ENCODE data around the gene DENND1A.
"Not testable (repeated sequence)": the region's sequence is repeated elsewhere in the genome, so short reads cannot be mapped to it uniquely, and the experiment has no call there.

Gene DENND1A

GRCh38 chr9:123914517-123915196 is 15.3 kb downstream of the DENND1A start:
- TF ChIP-seq ZNF274 (IDR thresholded peaks at IDR 0.05; ENCODE audit: low read depth, low read length): no peak
- H3K4me3 ChIP-seq (ENCODE audit: low read length): no peak overlapping the region

GRCh38 chr9:123912167-123912897 is 17.6 kb downstream of the DENND1A start:
- no peak overlapping the region for H3K4me3 ChIP-seq (ENCODE audit: low read length)
- no peak for TF ChIP-seq ZNF274 (IDR thresholded peaks at IDR 0.05; ENCODE audit: low read depth, low read length)

DNA sequence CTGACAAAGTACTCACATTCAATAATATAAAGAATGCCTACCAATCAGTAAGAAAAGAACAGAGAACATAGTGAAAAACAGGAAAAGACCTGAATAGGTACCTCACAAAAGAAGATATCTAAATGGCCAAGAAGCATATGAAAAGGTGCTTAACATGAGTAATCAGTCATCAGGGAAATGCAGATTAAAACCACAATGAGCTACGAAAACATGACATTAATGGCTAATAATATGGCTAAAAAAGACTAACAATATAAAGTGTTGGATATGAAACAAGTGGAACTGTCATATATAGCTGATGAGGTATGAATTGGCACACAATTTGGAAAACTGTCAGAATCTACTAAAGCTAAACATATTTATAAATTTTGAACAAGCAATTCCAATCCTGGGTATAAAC is 18.9 kb downstream of the DENND1A start:
- no peak for TF ChIP-seq ZNF274 (IDR thresholded peaks at IDR 0.05; ENCODE audit: low read depth, low read length)
- no peak overlapping the region for H3K4me3 ChIP-seq (ENCODE audit: low read length)

- H3K4me3 ChIP-seq (ENCODE audit: low read length): not testable (repeated sequence)
These were observed 20.7 kb downstream of the DENND1A start for GRCh38 chr9:123909192-123909591.

DNA sequence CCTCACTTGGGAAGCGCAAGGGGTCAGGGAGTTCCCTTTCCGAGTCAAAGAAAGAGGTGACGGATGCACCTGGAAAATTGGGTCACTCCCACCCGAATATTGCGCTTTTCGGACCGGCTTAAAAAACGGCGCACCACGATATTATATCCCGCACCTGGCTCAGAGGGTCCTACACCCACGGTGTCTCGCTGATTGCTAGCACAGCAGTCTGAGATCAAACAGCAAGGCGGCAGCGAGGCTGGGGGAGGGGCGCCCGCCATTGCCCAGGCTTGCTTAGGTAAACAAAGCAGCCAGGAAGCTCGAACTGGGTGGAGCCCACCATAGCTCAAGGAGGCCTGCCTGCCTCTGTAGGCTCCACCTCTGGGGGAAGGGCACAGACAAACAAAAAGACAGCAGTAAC is 26.4 kb downstream of the DENND1A start:
- not testable (repeated sequence) for H3K4me3 ChIP-seq (ENCODE audit: low read length)

- no peak overlapping the region for H3K4me3 ChIP-seq (ENCODE audit: low read length)
- no peak for TF ChIP-seq ZNF274 (IDR thresholded peaks at IDR 0.05; ENCODE audit: low read depth, low read length)
These were observed 35.1 kb downstream of the DENND1A start for GRCh38 chr9:123894822-123895221.

GRCh38 chr9:123893831-123894460 is 36.0 kb downstream of the DENND1A start:
- no peak for TF ChIP-seq ZNF274 (IDR thresholded peaks at IDR 0.05; ENCODE audit: low read depth, low read length)
- no peak overlapping the region for H3K4me3 ChIP-seq (ENCODE audit: low read length)

DNA sequence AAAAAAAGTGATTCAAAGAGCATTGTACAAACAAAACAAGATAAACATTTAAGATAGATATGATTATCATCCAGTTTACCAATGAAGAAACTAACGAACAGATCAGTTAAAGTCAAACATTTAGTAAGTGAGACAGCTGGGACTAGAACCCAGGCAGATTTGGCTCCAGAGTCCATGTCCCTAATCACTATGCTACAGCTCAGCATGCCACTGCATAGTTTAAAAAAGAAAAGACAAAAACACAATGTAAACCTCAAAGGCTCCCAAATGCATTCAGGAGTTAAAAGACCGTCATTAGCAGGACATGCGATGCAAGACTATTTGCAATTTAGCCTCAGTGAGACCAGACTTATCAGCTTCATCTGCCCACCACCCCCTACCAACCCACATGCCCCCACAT is 36.8 kb downstream of the DENND1A start:
- H3K4me3 ChIP-seq (ENCODE audit: low read length): no peak overlapping the region
- TF ChIP-seq ZNF274 (IDR thresholded peaks at IDR 0.05; ENCODE audit: low read depth, low read length): no peak

- no peak overlapping the region for H3K4me3 ChIP-seq (ENCODE audit: low read length)
- TF ChIP-seq ZNF274 (IDR thresholded peaks at IDR 0.05; ENCODE audit: low read depth, low read length): no peak
These were observed 42.1 kb downstream of the DENND1A start for GRCh38 chr9:123887837-123888236.

- H3K4me3 ChIP-seq (ENCODE audit: low read length): not testable (repeated sequence)
These were observed 44.1 kb downstream of the DENND1A start for GRCh38 chr9:123885834-123886233.

- TF ChIP-seq ZNF274 (IDR thresholded peaks at IDR 0.05; ENCODE audit: low read depth, low read length): no peak
These were observed 46.3 kb downstream of the DENND1A start for GRCh38 chr9:123883634-123884033.

GRCh38 chr9:123881604-123882003 is 48.3 kb downstream of the DENND1A start:
- TF ChIP-seq ZNF274 (IDR thresholded peaks at IDR 0.05; ENCODE audit: low read depth, low read length): no peak

More at GRCh38 chr9:123883634-123884033, 46.3 kb downstream of the DENND1A start:
- no peak overlapping the region for H3K4me3 ChIP-seq (ENCODE audit: low read length)

DNA sequence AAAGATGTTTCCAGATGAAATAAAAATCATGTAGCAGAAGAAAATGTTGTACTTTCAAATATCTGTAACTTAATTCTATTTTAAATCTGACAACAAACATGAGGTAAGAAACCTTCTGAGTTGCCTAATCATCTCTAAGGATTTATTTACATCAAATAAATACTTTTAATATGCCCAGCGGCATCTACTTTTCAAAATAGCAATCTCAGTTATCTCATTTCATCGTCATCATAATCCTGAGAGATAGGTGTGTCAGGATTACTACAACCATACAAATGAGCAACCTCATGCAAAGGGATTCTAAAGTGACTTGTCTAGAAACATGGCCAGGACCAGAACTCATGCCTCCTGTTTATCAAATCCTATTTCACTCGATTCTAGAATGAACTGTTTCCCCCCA is 49.5 kb downstream of the DENND1A start:
- TF ChIP-seq ZNF274 (IDR thresholded peaks at IDR 0.05; ENCODE audit: low read depth, low read length): no peak
- no peak overlapping the region for H3K4me3 ChIP-seq (ENCODE audit: low read length)

More at GRCh38 chr9:123881604-123882003, 48.3 kb downstream of the DENND1A start:
- no peak overlapping the region for H3K4me3 ChIP-seq (ENCODE audit: low read length)

DNA sequence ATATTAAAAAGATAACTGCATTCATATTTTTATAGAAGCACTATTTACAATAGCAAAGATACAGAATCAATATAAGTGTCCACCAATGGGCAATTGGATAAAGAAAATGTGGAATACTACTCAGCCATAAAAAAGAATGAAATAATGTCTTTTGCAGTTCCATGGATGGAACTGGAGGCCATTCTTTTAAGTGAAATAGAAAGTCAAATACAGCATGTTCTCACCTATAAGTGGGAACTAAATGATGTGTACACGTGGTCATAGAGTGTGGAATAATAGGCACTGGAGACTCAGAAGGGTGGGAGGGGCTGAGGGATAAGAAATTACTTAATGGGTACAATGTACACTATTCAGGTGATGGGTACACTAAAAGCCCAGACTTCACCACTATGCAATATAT is 53.2 kb downstream of the DENND1A start:
- no peak overlapping the region for H3K4me3 ChIP-seq (ENCODE audit: low read length)
- no peak for TF ChIP-seq ZNF274 (IDR thresholded peaks at IDR 0.05; ENCODE audit: low read depth, low read length)

DNA sequence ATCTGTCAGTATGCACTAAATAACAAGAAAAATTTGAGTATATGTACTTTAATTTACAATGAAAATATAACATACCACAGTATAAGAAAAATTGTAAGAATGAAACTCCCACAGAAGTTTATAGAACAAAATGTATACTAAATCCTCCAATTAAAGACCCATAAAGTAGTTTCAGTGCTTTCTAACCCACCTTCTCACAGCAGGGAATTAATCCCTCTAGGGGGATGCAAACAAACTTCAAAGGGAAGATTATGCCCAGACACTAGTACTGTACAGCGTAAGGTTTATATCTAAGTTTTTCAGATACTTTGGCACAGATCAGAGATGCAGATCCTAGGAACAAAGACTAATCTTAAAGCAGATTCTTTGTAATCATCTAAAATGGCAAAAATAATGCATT is 57.2 kb downstream of the DENND1A start:
- no peak for TF ChIP-seq ZNF274 (IDR thresholded peaks at IDR 0.05; ENCODE audit: low read depth, low read length)
- no peak overlapping the region for H3K4me3 ChIP-seq (ENCODE audit: low read length)
